Left kidney (tissue), 8 donors: ENCODE measurements around the gene INPP4A. TPM values are rescaled to one million over a fixed set of nuclear protein-coding genes. Genes with fewer than 3 reads are reported as not detected.
"Not testable (repeated sequence)": the region's sequence is repeated elsewhere in the genome, so short reads cannot be mapped to it uniquely, and the experiment has no call there.

Experiments
- DNase-seq: peaks from one replicate; pipeline ENCODE4 v3.0.0-alpha.2; 2013
- long read RNA-seq, 8 donors: transcript quantifications; one replicate each; lab custom pipeline, GENCODE V29; 2026
- polyA plus RNA-seq: library from polyadenylated mRNA; unstranded; fragments of 120-200 nt; gene quantifications from one replicate; pipeline ENCODE4 v1.2.1, GENCODE V29; 2013; ENCODE audit not compliant: insufficient read length

INPP4A gene
- 26.7 TPM for polyA plus RNA-seq
- long read RNA-seq, donor 1, partial matches to known transcripts = 0 of 1 reads
- long read RNA-seq, donor 1, other reads (novel, unspliced or antisense) = 0 of 1 reads
- long read RNA-seq, donor 2, partial matches to known transcripts = 0 of 1 reads
- long read RNA-seq, donor 2, other reads (novel, unspliced or antisense) = 0 of 1 reads
- long read RNA-seq, donor 3, partial matches to known transcripts = 0 of 3 reads
- long read RNA-seq, donor 3, other reads (novel, unspliced or antisense) = 0 of 3 reads
- long read RNA-seq, donor 4 = 0 reads
- long read RNA-seq, donor 5, partial matches to known transcripts = 0 of 1 reads
- long read RNA-seq, donor 5, other reads (novel, unspliced or antisense) = 0 of 1 reads
- long read RNA-seq, donor 6 = 0 reads
- long read RNA-seq, donor 7, partial matches to known transcripts = 0 of 1 reads
- long read RNA-seq, donor 7, other reads (novel, unspliced or antisense) = 0 of 1 reads
- long read RNA-seq, donor 8, partial matches to known transcripts = 64 of 64 reads
- long read RNA-seq, donor 8, other reads (novel, unspliced or antisense) = 0 of 64 reads

- DNase-seq = peak; percentile 82
Observed at GRCh38 chr2:98444436-98445176, at the start of gene INPP4A. Gene INPP4A, plus strand, starts transcription at chr2:98444858. Its CDS starts 75,191 bp downstream, at chr2:98520049.

GRCh38 chr2:98395977-98396376 is 48.7 kb upstream of the INPP4A start:
- DNase-seq = no peak

DNA sequence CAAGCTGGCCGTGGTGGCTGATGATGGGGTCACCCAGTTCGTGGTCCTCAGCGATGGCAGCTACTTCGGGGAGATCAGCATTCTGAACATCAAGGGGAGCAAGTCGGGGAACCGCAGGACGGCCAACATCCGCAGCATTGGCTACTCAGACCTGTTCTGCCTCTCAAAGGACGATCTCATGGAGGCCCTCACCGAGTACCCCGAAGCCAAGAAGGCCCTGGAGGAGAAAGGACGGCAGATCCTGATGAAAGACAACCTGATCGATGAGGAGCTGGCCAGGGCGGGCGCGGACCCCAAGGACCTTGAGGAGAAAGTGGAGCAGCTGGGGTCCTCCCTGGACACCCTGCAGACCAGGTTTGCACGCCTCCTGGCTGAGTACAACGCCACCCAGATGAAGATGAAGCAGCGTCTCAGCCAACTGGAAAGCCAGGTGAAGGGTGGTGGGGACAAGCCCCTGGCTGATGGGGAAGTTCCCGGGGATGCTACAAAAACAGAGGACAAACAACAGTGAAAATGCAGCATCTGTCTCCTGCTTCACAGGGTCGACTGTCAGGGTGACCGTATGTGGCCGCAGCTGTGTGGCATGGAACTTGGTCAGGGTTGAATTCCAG is 47.8 kb upstream of the INPP4A start:
- DNase-seq = no peak

GRCh38 chr2:98399140-98399539 is 45.5 kb upstream of the INPP4A start:
- no peak for DNase-seq

- no peak for DNase-seq
Observed at GRCh38 chr2:98403878-98404277, 40.8 kb upstream of the INPP4A start.

DNA sequence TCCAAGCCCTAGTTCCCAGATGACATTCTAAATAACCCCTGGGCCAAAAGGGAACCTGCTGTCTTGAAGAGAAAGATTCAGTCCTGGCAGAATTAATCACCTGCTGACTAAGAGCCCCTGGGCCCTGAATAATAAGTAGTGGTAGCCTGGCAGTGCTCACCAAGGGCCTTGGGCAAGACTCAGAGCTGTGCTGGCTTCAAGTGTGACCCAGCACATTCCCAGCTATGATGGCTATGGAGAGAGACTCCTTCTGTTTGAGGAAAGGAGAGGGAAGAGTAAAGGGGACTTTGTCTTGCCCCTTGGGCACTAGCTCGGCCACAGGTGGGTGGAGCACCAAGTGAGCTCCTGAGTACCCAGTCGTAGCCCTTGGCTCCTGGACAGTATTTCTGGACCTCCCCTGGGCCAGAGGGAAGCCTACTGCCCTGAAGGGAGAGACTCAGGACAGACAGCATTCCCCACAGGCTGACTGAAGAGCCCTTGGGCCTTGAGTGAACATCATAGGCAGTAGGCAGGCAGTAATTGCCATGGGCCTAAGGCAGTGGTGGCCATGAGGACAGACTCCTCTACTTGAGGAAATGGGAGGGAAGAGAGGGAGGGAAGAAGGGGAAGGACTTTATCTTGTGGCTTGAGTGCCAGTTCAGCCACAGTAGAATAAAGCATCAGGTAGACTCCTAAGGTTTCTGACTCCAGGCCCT is 40.0 kb upstream of the INPP4A start:
- no peak for DNase-seq

DNA sequence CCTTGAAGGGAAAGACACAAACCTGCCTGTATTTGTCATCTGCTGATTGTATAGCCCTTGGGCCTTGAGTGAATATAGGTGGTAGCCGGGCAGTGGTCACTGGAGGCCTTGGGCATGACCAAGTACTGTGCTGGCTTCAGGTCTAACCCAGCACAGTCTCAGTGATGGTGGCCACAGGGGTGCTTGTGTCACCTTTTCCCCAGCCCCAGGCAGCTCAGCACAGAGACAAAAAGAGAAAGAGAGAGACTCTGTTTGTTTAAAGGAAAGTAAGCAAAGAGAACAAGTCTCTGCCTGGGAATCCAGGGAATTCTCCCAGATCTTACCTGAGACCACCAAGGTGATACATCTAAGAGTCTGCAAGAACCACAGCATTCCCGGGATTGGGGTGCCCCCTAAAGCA is 39.4 kb upstream of the INPP4A start:
- DNase-seq = no peak

DNA sequence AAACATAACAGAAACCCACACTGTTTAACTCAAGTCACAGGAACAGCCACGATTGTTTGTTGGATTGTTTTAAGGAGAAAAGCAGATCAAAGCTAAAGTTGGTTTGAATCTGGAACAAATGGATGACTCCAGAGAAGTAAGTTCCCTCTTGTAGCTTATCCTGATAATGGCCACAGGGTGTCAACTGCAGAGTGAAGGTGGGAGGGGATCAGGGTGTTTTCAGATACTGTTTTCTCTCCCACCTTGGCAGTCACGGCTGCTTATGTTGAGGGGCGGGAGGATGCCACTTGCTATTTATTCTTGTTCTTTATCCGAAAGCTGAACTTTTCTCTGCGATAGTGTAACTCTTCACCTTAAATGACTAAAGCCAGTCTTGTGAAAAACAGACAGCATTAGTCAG is 36.5 kb upstream of the INPP4A start:
- DNase-seq = no peak

DNA sequence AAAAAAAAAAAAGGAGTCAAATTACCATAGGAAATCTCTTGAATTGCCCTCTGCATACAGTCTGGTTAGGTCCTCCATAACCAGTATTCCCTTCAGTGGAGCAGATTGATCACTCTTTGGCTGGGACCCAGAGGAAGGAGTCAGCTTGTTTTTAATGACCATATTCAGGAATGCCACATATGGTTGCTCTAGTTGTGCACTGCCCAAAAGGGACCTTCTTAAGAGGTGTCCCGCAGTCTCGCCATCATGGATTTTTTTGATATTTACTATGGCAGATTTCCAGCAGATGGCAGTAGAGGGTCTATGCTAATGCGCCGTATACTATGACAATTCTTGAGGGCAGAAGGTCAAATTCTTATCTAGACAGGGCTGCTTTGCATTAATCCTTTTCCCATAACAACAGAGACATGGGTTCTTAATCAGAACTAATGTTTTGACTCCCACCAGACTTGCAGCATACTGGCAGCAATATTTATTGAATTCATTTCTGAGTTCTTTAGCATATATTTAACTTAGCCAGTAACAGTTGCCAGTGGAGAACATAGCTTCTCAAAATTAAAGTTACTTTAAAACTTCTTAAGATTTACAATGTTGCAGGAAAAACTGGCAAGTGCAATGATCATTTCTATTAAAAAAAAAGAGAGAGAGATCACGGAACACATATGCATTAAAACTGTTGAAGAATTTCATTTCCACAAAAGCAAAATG is 31.8 kb upstream of the INPP4A start:
- peak; percentile 44 for DNase-seq

DNA sequence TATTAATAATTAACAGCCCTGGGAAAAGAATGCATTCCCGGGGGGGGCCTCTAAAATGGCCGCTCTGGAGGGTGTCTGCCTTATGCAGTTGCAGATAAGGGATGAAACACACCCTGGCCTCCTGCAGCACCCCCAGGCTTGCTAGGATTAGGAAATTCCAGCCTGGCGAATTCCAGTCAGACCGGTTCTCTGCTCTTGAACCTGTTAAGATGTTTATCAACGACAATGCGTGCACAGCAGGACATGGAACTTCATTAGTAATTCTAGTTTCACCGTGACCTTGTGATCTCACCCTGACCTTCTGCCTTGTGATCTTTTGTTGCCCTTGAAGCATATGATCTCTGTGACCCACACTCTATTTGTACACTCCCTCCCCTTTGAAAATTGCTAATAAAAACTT is 30.4 kb upstream of the INPP4A start:
- not testable (repeated sequence) for DNase-seq

DNA sequence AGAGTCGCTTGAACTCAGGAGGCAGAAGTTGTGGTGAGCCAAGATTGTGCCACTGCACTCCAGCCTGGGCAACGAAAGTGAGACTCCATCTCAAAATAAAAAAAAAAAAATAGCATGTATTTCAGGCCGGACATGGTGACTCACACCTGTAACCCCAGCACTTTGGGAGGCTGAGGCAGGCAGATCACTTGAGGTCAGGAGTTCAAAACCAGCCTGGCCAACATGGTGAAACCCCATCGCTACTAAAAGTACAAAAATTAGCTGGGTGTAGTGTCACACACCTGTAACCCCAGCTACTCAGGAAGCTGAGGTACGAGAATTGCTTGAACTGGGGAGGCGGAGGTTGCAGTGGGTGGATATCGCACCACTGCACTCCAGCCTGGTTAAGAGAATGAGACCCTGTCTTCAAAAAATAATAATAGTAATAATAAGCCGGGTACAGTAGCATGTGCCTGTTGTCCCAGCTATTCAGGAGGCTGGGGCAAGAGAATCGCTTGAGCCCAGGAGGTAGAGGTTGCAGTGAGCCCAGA is 28.9 kb upstream of the INPP4A start:
- DNase-seq = not testable (repeated sequence)

DNA sequence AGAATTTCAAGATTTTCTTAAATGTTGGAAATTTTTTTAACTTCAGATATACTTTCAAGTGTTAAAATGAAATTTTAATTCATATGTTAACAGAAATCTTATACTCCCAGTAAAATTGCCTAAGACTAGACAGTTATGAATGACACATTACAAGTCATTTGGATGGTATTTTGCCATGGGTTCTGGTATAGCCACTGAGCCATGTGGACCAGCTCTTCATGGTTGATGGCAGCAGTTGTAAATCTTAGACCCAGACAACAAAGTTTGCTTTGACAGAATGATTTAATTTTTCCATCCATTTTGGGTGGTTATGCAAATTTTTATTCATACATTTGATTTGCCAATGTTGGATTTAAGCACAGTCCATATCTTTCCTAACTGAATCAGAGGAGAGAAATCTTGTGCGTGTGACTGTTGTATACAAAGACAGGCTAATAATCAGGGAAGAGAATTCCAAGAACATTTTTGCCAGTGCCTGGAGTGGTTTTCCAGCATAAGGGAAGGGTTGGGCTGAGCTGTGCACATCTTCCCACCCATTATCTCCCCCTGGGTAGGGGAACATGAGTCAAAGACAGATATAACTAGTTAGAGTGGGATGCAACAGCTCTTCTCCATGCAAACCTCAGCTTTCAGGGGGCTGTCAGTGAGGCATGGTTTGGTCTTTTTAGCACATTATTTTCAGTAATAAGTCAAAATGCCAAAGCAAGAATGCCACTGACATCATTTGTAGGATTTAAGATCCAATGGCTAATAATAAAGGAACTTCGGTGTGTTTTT is 28.1 kb upstream of the INPP4A start:
- no peak for DNase-seq

- DNase-seq = no peak
Observed at GRCh38 chr2:98419544-98419943, 25.1 kb upstream of the INPP4A start.

- DNase-seq = no peak
Observed at GRCh38 chr2:98419977-98420725, 24.5 kb upstream of the INPP4A start.

DNA sequence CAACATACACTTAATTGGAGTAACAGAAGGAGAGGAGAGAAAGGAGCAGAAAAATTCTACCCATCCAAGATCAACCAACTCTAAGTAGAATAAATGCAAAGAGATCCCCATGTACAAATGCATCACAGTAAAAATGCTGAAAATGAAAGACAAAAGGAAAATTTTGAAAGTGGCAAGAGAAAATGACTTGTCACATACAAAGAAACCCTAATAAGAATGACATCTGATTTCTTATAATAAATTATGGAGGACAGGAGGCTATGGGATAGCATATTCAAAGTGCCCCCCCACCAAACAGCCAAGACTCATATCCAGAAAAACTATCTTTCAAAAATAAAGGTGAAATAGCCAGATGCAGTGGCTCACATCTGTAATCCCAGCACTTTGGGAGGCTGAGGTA is 22.2 kb upstream of the INPP4A start:
- DNase-seq = no peak

GRCh38 chr2:98426771-98427170 is 17.9 kb upstream of the INPP4A start:
- DNase-seq = no peak

DNA sequence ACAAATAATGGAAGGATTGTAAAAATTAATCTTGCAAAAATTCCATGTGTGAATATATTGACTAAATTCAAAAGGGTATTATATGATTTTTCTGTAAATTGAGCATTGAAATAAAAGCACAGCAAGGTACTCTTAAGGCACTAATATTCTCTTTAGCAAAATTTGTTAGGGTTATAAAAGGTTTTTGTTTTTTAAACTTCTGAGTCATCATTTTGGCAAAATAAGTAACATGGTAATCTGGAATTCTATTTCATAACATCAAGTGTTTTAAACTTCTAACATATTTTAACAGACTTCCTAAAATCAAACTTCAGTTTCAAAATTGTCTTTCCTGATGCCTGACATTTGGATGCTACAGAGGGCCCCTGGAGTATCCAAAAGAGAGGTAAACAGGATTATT is 12.5 kb upstream of the INPP4A start:
- DNase-seq = no peak

GRCh38 chr2:98433363-98433964 is 11.2 kb upstream of the INPP4A start:
- no peak for DNase-seq

- DNase-seq = no peak
Observed at GRCh38 chr2:98434492-98434891, 10.2 kb upstream of the INPP4A start.
